H9 (cell line): ENCODE data around the gene PDRG1. TPM values are rescaled to one million over a fixed set of nuclear protein-coding genes. Genes with fewer than 3 reads are reported as not detected.

Experiments used
- DNase-seq: peaks from one replicate; pipeline ENCODE4 v3.0.0-alpha.2; 2017
- H2AFZ ChIP-seq: one replicate; pipeline ENCODE4 v1.6.1; 2013; ENCODE audit warnings: mild to moderate bottlenecking, low read length, control low read depth, moderate library complexity
- H2AK5ac ChIP-seq: 2 replicates; pipeline ENCODE4 v1.6.1; 2013; ENCODE audit warnings: low read length, control low read depth, mixed read lengths; ENCODE audit not compliant: insufficient read length
- H2BK120ac ChIP-seq: one replicate; pipeline ENCODE4 v1.6.1; 2013; ENCODE audit warnings: low read depth, mild to moderate bottlenecking, low read length, control low read depth, inconsistent platforms; ENCODE audit not compliant: poor library complexity, severe bottlenecking
- H2BK12ac ChIP-seq: 2 replicates; pipeline ENCODE4 v1.6.1; 2013; ENCODE audit warnings: low read length, control low read depth, mixed read lengths, low read depth; ENCODE audit not compliant: insufficient read length
- H2BK15ac ChIP-seq: 2 replicates; pipeline ENCODE4 v1.6.1; 2013; ENCODE audit warnings: low read depth, low read length, control low read depth
- H2BK20ac ChIP-seq: one replicate; pipeline ENCODE4 v1.6.1; 2013; ENCODE audit warnings: low read depth, mild to moderate bottlenecking, low read length, control low read depth, inconsistent platforms; ENCODE audit not compliant: poor library complexity, severe bottlenecking
- H2BK5ac ChIP-seq: 2 replicates; pipeline ENCODE4 v1.6.1; 2013; ENCODE audit warnings: low read length, control low read depth, mixed read lengths; ENCODE audit not compliant: insufficient read length
- H3K14ac ChIP-seq: 2 replicates; pipeline ENCODE4 v1.6.1; 2013; ENCODE audit warnings: low read length, control low read depth; ENCODE audit not compliant: insufficient read depth
- H3K18ac ChIP-seq: 2 replicates; pipeline ENCODE4 v1.6.1; 2013; ENCODE audit warnings: low read depth, mild to moderate bottlenecking, mixed read lengths, low read length, control low read depth; ENCODE audit not compliant: insufficient read length
- H3K23ac ChIP-seq: 2 replicates; pipeline ENCODE4 v1.6.1; 2013; ENCODE audit warnings: low read length, control low read depth, mixed read lengths, low read depth; ENCODE audit not compliant: insufficient read length
- H3K23me2 ChIP-seq: 2 replicates; pipeline ENCODE4 v1.6.1; 2013; ENCODE audit warnings: low read depth, mild to moderate bottlenecking, mixed read lengths, low read length, control low read depth; ENCODE audit not compliant: insufficient read length, poor library complexity, severe bottlenecking
- H3K27ac ChIP-seq: 2 replicates; pipeline ENCODE4 v1.5.1; 2013; ENCODE audit warnings: low read length, control low read depth, mixed read lengths, low read depth; ENCODE audit not compliant: insufficient read length
- H3K27me3 ChIP-seq: 2 replicates; pipeline ENCODE4 v1.6.1; 2013; ENCODE audit warnings: low read length, control low read depth, inconsistent platforms; ENCODE audit not compliant: insufficient read depth
- H3K4ac ChIP-seq: 2 replicates; pipeline ENCODE4 v1.6.1; 2013; ENCODE audit warnings: low read depth, mild to moderate bottlenecking, control low read depth, inconsistent platforms, low read length, moderate library complexity
- H3K4me1 ChIP-seq: 2 replicates; pipeline ENCODE4 v1.6.1; 2013; ENCODE audit warnings: low read length, control low read depth, inconsistent platforms; ENCODE audit not compliant: insufficient read depth
- H3K4me2 ChIP-seq: 2 replicates; pipeline ENCODE4 v1.6.1; 2013; ENCODE audit warnings: low read length, control low read depth, mixed read lengths; ENCODE audit not compliant: insufficient read length, insufficient read depth
- H3K56ac ChIP-seq: 2 replicates; pipeline ENCODE4 v1.6.1; 2013; ENCODE audit warnings: low read depth, mild to moderate bottlenecking, mixed read lengths, low read length, control low read depth; ENCODE audit not compliant: insufficient read length
- H3K79me1 ChIP-seq: 2 replicates; pipeline ENCODE4 v1.6.1; 2013; ENCODE audit warnings: low read depth, mild to moderate bottlenecking, moderate library complexity, low read length, control low read depth, inconsistent platforms; ENCODE audit not compliant: insufficient read depth, poor library complexity, severe bottlenecking
- H3K79me2 ChIP-seq: 2 replicates; pipeline ENCODE4 v1.6.1; 2013; ENCODE audit warnings: low read length, control low read depth, inconsistent platforms; ENCODE audit not compliant: insufficient read depth
- H3K9ac ChIP-seq: 2 replicates; pipeline ENCODE4 v1.6.1; 2013; ENCODE audit warnings: low read length, control low read depth, mixed read lengths; ENCODE audit not compliant: insufficient read length; ENCODE audit errors: extremely low read depth
- H3K9me3 ChIP-seq: one replicate; pipeline ENCODE4 v1.6.1; 2013; ENCODE audit warnings: low read depth, low read length, inconsistent platforms; ENCODE audit not compliant: control insufficient read depth
- H3T11ph ChIP-seq: one replicate; pipeline ENCODE4 v1.6.1; 2013; ENCODE audit warnings: mild to moderate bottlenecking, low read length, control low read depth, inconsistent platforms
- H4K20me1 ChIP-seq: one replicate; pipeline ENCODE4 v1.6.1; 2013; ENCODE audit not compliant: control insufficient read depth, insufficient read length, insufficient read depth
- H4K5ac ChIP-seq: 2 replicates; pipeline ENCODE4 v1.6.1; 2013; ENCODE audit warnings: low read depth, mild to moderate bottlenecking, mixed read lengths, low read length, control low read depth; ENCODE audit not compliant: insufficient read length
- H4K8ac ChIP-seq: replicated peaks from 2 replicates; pipeline ENCODE4 v1.6.1; 2013; ENCODE audit warnings: low read length, control low read depth, mixed read lengths, low read depth; ENCODE audit not compliant: insufficient read length
- H4K91ac ChIP-seq: 2 replicates; pipeline ENCODE4 v1.6.1; 2013; ENCODE audit warnings: low read depth, mild to moderate bottlenecking, moderate library complexity, mixed read lengths, low read length, control low read depth; ENCODE audit not compliant: insufficient read length
- H3K27ac Mint-ChIP-seq, 3 experiments: 2 replicates in 2 of 3; 3 replicates in 1 of 3; pipeline ENCODE4 v1.8.0; 2020 to 2021; ENCODE audit warnings: mixed read lengths in 3 of 3, mild to moderate bottlenecking in 1 of 3, moderate library complexity in 1 of 3
- H3K27me3 Mint-ChIP-seq: 2 replicates; pipeline ENCODE4 v1.8.0; 2021; ENCODE audit warnings: low read depth, mild to moderate bottlenecking, moderate library complexity, mixed read lengths
- H3K36me3 Mint-ChIP-seq, 3 experiments: 2 replicates in 2 of 3; 3 replicates in 1 of 3; pipeline ENCODE4 v1.8.0; 2020 to 2021; ENCODE audit warnings: low read depth in 3 of 3, mixed read lengths in 3 of 3; ENCODE audit not compliant: insufficient read depth in 1 of 3
- H3K4me1 Mint-ChIP-seq, 2 experiments: 2 replicates each; pipeline ENCODE4 v1.8.0; 2020; ENCODE audit warnings: mixed read lengths in 2 of 2
- H3K4me3 Mint-ChIP-seq, 2 experiments: 2 replicates in 1 of 2; 3 replicates in 1 of 2; pipeline ENCODE4 v1.8.0; 2020 to 2021; ENCODE audit warnings: mild to moderate bottlenecking in 2 of 2, mixed read lengths in 2 of 2, moderate library complexity in 1 of 2
- H3K9me3 Mint-ChIP-seq, 2 experiments: 2 replicates in 1 of 2; 3 replicates in 1 of 2; pipeline ENCODE4 v1.8.0; 2020; ENCODE audit warnings: mild to moderate bottlenecking in 2 of 2, mixed read lengths in 2 of 2, moderate library complexity in 1 of 2
- WGBS: extraction: QIAGEN DNeasy Blood & Tissue Kit; methylation state at CpG from one replicate; pipeline ENCODE4 v1.1.7; 2013; ENCODE audit warnings: missing lambda C conversion rate, low lambda C conversion rate, mixed read lengths; ENCODE audit not compliant: insufficient read length; ENCODE audit errors: extremely low coverage; 5-methylcytosine and 5-hydroxymethylcytosine counted together
- total RNA-seq: library from RNA; stranded (reverse); gene quantifications from 2 replicates; pipeline ENCODE4 v1.2.1, GENCODE V29; 2021
- TF ChIP-seq, protein P1 (sequence below): fragments of 200-600 bp; sonication (generic); conservative IDR thresholded peaks from 3 replicates; pipeline ENCODE4 v1.8.0; 2021; ENCODE audit warnings: antibody characterized with exemption, mild to moderate bottlenecking

PDRG1 gene
- total RNA-seq, 1 experiment from 2014 or later, result 32.2 TPM

DNA sequence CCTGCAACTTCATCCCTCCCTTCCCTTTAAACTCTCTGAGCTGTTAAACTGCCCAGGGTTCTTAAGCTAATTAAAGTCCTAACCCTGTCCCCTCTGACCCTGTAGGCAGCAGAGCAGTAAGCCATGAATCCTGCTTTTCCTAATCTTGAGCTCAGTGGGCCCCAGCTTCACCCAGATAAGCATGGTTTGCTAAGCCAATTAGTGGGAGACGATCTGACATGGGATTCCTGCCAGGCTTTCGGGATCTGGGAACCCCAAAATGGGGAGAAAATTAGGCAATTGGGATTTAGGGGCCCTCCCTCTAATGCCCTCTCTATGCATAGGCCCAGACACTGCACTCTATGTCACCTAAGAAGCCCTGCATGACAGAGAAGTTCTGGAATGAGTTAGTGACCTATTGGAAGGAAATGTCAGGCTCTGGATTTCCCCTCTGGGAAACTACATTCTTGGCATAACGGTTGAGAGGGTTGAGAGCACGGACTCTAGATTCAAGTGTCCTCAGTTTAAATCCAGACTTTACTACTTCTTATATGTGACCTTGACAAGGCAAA lies 20.7 kb upstream of the PDRG1 start:
- peaks cover 23 to 41% of the 10 kb centered on the region in 2 experiments for H3K4me1 Mint-ChIP-seq
- no peak for DNase-seq
- no peaks in the 10 kb centered on the region for H3K79me2 ChIP-seq
- H3K4me1 ChIP-seq, result no peaks in the 10 kb centered on the region; the same call in 1 of the 2 replicates
- no peak overlapping the region for H3T11ph ChIP-seq
- peaks cover 2% of the 10 kb centered on the region; the same call in 1 of the 2 replicates for H3K27me3 ChIP-seq
- H3K79me1 ChIP-seq, result no peaks in the 10 kb centered on the region
- H2BK12ac ChIP-seq, result no peak overlapping the region
- H2AFZ ChIP-seq, result no peak overlapping the region
- H3K14ac ChIP-seq, result no peak overlapping the region
- H3K9ac ChIP-seq, result no peak overlapping the region
- H2BK5ac ChIP-seq, result no peak overlapping the region
- H3K18ac ChIP-seq, result no peak overlapping the region
- no peak overlapping the region for H2BK15ac ChIP-seq
- H3K27ac Mint-ChIP-seq, result 0 out of 7 replicates have a peak overlapping the region, but pooled peaks of 1 of the 3 experiments have one; percentile 58
- H3K9me3 ChIP-seq, result no peaks in the 10 kb centered on the region
- no peaks in the 10 kb centered on the region for H3K9me3 Mint-ChIP-seq
- H3K27ac ChIP-seq, result no peak overlapping the region
- TF ChIP-seq, protein P1, sequence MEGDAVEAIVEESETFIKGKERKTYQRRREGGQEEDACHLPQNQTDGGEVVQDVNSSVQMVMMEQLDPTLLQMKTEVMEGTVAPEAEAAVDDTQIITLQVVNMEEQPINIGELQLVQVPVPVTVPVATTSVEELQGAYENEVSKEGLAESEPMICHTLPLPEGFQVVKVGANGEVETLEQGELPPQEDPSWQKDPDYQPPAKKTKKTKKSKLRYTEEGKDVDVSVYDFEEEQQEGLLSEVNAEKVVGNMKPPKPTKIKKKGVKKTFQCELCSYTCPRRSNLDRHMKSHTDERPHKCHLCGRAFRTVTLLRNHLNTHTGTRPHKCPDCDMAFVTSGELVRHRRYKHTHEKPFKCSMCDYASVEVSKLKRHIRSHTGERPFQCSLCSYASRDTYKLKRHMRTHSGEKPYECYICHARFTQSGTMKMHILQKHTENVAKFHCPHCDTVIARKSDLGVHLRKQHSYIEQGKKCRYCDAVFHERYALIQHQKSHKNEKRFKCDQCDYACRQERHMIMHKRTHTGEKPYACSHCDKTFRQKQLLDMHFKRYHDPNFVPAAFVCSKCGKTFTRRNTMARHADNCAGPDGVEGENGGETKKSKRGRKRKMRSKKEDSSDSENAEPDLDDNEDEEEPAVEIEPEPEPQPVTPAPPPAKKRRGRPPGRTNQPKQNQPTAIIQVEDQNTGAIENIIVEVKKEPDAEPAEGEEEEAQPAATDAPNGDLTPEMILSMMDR, result no peak
- no peak overlapping the region for H3K4me2 ChIP-seq
- no peak overlapping the region for H4K91ac ChIP-seq
- no peak overlapping the region; a peak in 1 of 5 replicates for H3K4me3 Mint-ChIP-seq
- no peak overlapping the region for H4K5ac ChIP-seq
- no peak overlapping the region for H2AK5ac ChIP-seq
- H3K36me3 Mint-ChIP-seq, result no peaks in the 10 kb centered on the region
- WGBS, result no CpG with 5 or more reads among the region's 4 CpGs
- no peak overlapping the region for H3K56ac ChIP-seq
- peaks cover 44% of the 10 kb centered on the region for H3K27me3 Mint-ChIP-seq
- no peak overlapping the region for H3K23ac ChIP-seq
- H3K23me2 ChIP-seq, result peaks cover 4% of the 10 kb centered on the region
- no peak overlapping the region for H4K8ac ChIP-seq
- no peak overlapping the region for H3K4ac ChIP-seq
- no peaks in the 10 kb centered on the region for H4K20me1 ChIP-seq
- H2BK120ac ChIP-seq, result no peak overlapping the region
- no peak overlapping the region for H2BK20ac ChIP-seq
